Right atrium auricular region (tissue), 2 donors: ENCODE measurements around the gene NDUFS6. TPM values are rescaled to one million over a fixed set of nuclear protein-coding genes. Genes with fewer than 3 reads are reported as not detected.

Experiments
- DNase-seq: peaks from one replicate; pipeline ENCODE4 v3.0.0-alpha.2; 2019; ENCODE audit warnings: low spot score
- H3K27ac ChIP-seq, 2 donors: fragments of 200-600 bp; sonication (generic); 1 replicate in 1 of 2; 2 replicates in 1 of 2; pipeline ENCODE4 v1.5.1; 2016 to 2019
- H3K27me3 ChIP-seq, 2 donors: fragments of 200-600 bp; sonication (generic); one replicate each; pipeline versions ENCODE4 v1.5.1 to v1.6.0; 2017 to 2019
- H3K36me3 ChIP-seq: fragments of 200-600 bp; sonication (generic); one replicate; pipeline ENCODE4 v1.5.1; 2016
- H3K4me1 ChIP-seq, 2 donors: fragments of 200-600 bp; sonication (generic); one replicate each; pipeline versions ENCODE4 v1.5.1 to v1.6.0; 2017 to 2019
- H3K4me3 ChIP-seq, 2 donors: fragments of 200-600 bp; sonication (generic); 1 replicate in 1 of 2; 2 replicates in 1 of 2; pipeline ENCODE4 v1.5.1; 2017 to 2019; ENCODE audit warnings: mild to moderate bottlenecking in 1 of 2, moderate library complexity in 1 of 2
- H3K9me3 ChIP-seq, 2 donors: fragments of 200-600 bp; sonication (generic); one replicate each; pipeline ENCODE4 v1.5.1; 2019
- total RNA-seq, 2 donors: library from RNA; depleted of rRNA; stranded (reverse); fragments of >200 nt; gene quantifications; one replicate each; pipeline ENCODE4 v1.1.0, GENCODE V29; 2016
- TF ChIP-seq, protein P1 (sequence below), 2 donors: fragments of 200-600 bp; sonication (generic); IDR thresholded peaks; one replicate each; pipeline ENCODE4 v1.5.1; 2019; ENCODE audit warnings: antibody characterized with exemption in 2 of 2

The NDUFS6 gene
- total RNA-seq, 2 donors from 2014 or later, result 130 to 135 TPM

DNA sequence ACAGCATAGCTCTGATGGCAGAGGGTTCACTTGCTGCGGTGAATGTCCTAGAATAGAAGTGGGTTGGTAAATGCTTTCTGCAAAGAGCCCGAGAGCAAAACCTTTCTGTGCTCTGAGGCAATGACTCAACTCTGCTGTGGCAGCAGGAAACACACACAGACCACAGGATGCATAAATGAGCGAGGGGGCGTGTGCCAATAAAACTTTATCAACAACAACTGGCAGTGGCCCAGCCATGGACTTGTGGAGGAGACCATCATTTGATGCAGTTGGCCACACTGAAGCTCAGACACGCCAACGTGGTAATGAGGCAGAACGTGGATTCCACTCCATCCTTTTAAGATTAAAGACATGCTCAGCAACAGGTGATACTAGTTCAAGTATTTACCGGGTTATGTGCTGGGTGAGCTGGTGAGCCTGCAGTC, 8.4 kb upstream of the NDUFS6 start:
- Histone ChIP-seq H3K4me1 (peaks cover 0 to 9% of the 10 kb centered on the region in 2 donors), H3K27me3 (no peaks in the 10 kb centered on the region), H3K4me3 (no peak overlapping the region), H3K9me3 (no peaks in the 10 kb centered on the region), H3K36me3 (peaks cover 7% of the 10 kb centered on the region), H3K27ac (no peak overlapping the region)
- TF ChIP-seq, protein P1, sequence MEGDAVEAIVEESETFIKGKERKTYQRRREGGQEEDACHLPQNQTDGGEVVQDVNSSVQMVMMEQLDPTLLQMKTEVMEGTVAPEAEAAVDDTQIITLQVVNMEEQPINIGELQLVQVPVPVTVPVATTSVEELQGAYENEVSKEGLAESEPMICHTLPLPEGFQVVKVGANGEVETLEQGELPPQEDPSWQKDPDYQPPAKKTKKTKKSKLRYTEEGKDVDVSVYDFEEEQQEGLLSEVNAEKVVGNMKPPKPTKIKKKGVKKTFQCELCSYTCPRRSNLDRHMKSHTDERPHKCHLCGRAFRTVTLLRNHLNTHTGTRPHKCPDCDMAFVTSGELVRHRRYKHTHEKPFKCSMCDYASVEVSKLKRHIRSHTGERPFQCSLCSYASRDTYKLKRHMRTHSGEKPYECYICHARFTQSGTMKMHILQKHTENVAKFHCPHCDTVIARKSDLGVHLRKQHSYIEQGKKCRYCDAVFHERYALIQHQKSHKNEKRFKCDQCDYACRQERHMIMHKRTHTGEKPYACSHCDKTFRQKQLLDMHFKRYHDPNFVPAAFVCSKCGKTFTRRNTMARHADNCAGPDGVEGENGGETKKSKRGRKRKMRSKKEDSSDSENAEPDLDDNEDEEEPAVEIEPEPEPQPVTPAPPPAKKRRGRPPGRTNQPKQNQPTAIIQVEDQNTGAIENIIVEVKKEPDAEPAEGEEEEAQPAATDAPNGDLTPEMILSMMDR (IDR thresholded peaks at IDR 0.05), result no peak
- no peak for DNase-seq

DNA sequence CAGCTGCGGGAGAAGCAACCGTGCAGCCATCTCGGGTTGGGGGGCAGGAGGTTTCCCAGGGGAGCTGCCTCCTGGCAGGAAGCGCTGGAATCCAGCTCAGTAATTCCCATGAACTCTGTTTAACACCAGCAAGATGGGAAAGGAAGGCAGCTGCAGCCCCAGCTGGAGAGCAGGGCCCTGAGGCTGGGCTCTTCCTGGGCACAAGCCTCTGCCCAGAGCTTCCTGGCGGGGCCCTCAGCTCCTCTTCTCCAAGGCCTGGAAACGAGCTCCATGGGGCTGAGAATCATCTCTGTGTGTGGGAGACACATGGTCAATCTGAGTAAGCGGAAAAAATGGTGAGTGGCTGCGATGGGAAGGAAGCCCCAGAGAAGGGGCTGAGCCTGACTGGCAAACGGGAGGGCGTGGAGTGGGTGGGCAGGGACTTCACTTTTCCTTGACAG, 7.9 kb upstream of the NDUFS6 start:
- Histone ChIP-seq H3K36me3 (peaks cover 12% of the 10 kb centered on the region), H3K4me1 (peaks cover 0 to 13% of the 10 kb centered on the region in 2 donors), H3K9me3 (no peaks in the 10 kb centered on the region), H3K4me3 (no peak overlapping the region), H3K27ac (no peak overlapping the region), H3K27me3 (no peaks in the 10 kb centered on the region)
- no peak for DNase-seq
- TF ChIP-seq, protein P1 (IDR thresholded peaks at IDR 0.05), result no peak

DNA sequence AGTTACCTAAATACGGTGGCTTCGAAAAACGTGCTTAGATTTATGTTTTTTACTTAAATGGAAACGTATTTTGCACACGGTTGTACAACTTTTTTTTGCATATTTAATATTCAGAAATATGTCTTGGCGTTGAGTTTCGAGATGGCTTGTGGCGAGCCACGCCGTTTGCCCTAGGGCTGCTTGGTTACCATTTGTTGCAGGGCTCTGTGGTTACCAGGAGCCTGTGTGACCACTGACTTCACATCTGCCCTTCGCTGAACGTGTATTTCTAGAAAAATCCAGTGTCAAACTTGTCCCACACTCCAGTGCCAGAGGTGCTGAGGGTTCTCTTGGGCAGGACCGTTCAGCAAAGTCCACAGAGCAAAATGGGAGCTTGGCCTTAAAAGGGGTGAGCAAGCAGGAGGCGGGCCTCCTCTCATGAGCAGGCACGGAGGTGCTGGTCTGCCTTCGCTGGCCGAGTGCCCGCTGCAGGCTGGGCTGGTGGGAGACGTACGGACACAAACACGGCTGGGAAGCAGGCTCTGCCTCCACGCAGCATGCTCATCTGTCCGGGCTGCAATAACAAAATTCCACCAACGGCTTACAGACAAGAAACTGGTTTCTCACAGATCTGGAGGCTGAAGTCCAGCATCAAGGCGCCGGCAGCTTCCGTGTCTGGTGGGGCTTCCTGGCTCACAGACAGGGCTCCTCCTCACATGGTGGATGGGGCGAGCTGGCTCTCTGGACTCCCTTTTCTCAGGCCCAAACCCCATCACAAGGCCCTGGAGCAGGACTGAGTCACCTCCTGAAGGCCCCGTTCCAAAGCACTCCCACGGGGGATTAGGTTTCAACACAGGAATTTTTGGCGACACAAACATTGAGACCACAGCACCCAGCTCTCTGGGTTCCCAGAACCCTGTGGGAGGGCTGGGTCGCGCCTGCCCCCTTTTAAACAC, 7.0 kb upstream of the NDUFS6 start:
- no peaks in the 10 kb centered on the region for H3K27me3 ChIP-seq
- no peak overlapping the region for H3K4me3 ChIP-seq
- peaks cover 12% of the 10 kb centered on the region for H3K36me3 ChIP-seq
- no peaks in the 10 kb centered on the region for H3K9me3 ChIP-seq
- DNase-seq, result no peak
- H3K4me1 ChIP-seq, result peaks cover 0 to 21% of the 10 kb centered on the region in 2 donors
- no peak overlapping the region for H3K27ac ChIP-seq
- TF ChIP-seq, protein P1 (IDR thresholded peaks at IDR 0.05), result no peak

DNA sequence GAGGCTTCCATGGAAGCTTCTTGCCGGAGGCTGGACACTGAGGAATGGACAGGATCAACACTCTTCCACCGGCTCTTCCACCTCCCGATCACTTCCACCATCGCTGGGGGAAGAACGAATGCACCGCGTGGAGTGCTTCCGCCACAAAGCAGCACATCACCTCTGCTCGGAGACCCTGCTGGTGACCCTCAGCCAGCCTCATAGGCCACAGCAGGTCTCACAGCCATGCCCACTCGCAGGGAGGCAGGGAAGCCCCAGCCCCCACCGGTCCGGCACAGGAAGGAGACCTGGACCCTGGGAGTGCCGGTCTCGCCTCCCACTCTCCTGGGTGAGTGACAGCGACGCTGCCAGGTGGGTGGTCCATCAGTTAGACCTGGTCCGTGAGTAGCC, 6.3 kb upstream of the NDUFS6 start:
- Histone ChIP-seq H3K4me3 (no peak overlapping the region), H3K27ac (no peak overlapping the region), H3K4me1 (peaks cover 0 to 21% of the 10 kb centered on the region in 2 donors), H3K27me3 (no peaks in the 10 kb centered on the region), H3K36me3 (peaks cover 12% of the 10 kb centered on the region), H3K9me3 (no peaks in the 10 kb centered on the region)
- no peak for DNase-seq
- TF ChIP-seq, protein P1 (IDR thresholded peaks at IDR 0.05), result no peak

DNA sequence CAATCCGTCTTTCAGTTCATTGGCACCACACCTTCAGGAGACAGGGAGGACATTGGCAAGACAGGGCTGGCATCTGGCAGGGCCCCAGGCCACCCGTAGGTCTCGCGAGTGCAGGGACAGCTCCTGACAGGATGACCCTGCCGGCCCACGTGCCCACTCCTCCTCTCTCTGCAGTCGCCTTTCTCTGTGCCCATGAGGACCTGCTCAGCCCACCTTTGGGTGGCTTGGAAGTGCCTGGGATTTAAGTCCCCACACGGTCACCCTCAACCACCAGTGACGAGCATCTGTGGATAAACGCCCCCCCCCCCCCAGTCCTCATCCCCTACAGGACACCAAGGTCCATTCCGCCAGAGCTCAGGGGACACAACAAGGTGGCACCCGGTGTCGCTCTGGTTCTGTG, 5.7 kb upstream of the NDUFS6 start:
- Histone ChIP-seq H3K9me3 (no peaks in the 10 kb centered on the region), H3K27ac (no peak overlapping the region), H3K27me3 (no peaks in the 10 kb centered on the region), H3K36me3 (peaks cover 12% of the 10 kb centered on the region), H3K4me3 (no peak overlapping the region), H3K4me1 (peaks cover 0 to 26% of the 10 kb centered on the region in 2 donors)
- no peak for DNase-seq
- TF ChIP-seq, protein P1 (IDR thresholded peaks at IDR 0.05), result no peak
